Natural killer cell (primary cell): Measurements from ENCODE around the gene CCDC187. TPM values are rescaled to one million over a fixed set of nuclear protein-coding genes. Genes with fewer than 3 reads are reported as not detected.

Experiments used
- ATAC-seq, 3 donors: fragments of 150-1000 bp in 2 of 3; fragments of 200-7000 bp in 1 of 3; cut with Tn5 transposase; 1 replicate in 1 of 3; 2 replicates in 2 of 3; pipeline ENCODE4 v1.10.0; 2021; ENCODE audit warnings: mild to moderate bottlenecking in 2 of 3, moderate library complexity in 2 of 3
- DNase-seq, 2 donors: peaks; one replicate each; pipeline versions ENCODE4 v3.0.0 to v3.0.0-alpha.2; 2013 to 2021; ENCODE audit warnings: mixed read lengths in 1 of 2
- H3K27ac ChIP-seq: one replicate; pipeline ENCODE4 v1.5.1; 2013; ENCODE audit warnings: mild to moderate bottlenecking, low read length
- H3K27me3 ChIP-seq: one replicate; pipeline ENCODE4 v1.6.1; 2013; ENCODE audit warnings: low read length; ENCODE audit not compliant: control insufficient read depth, insufficient read depth
- H3K36me3 ChIP-seq: one replicate; pipeline ENCODE4 v1.6.1; 2013; ENCODE audit warnings: low read length; ENCODE audit not compliant: control insufficient read depth, insufficient read depth
- H3K4me1 ChIP-seq: one replicate; pipeline ENCODE4 v1.6.1; 2013; ENCODE audit warnings: low read length; ENCODE audit not compliant: control insufficient read depth, insufficient read depth
- H3K4me3 ChIP-seq: one replicate; pipeline ENCODE4 v1.5.1; 2013; ENCODE audit warnings: low read length
- H3K9me3 ChIP-seq: one replicate; pipeline ENCODE4 v1.6.1; 2013; ENCODE audit warnings: low read length; ENCODE audit not compliant: control insufficient read depth, insufficient read depth
- H3K27ac Mint-ChIP-seq, 2 donors: one replicate each; pipeline ENCODE4 v1.8.0; 2022; ENCODE audit warnings: mild to moderate bottlenecking in 2 of 2, mixed read lengths in 2 of 2, moderate library complexity in 1 of 2
- H3K27me3 Mint-ChIP-seq, 2 donors: one replicate each; pipeline ENCODE4 v1.8.0; 2022; ENCODE audit warnings: low read depth in 2 of 2, mixed read lengths in 2 of 2
- H3K36me3 Mint-ChIP-seq: one replicate; pipeline ENCODE4 v1.8.0; 2022; ENCODE audit warnings: mixed read lengths
- H3K4me1 Mint-ChIP-seq, 2 donors: one replicate each; pipeline ENCODE4 v1.8.0; 2022; ENCODE audit warnings: mixed read lengths in 2 of 2
- H3K4me3 Mint-ChIP-seq: one replicate; pipeline ENCODE4 v1.8.0; 2022; ENCODE audit warnings: mild to moderate bottlenecking, moderate library complexity, mixed read lengths
- H3K9me3 Mint-ChIP-seq, 2 donors: one replicate each; pipeline ENCODE4 v1.8.0; 2022; ENCODE audit warnings: mixed read lengths in 2 of 2
- CTCF ChIP-seq: fragments of 200-600 bp; IDR thresholded peaks from one replicate; pipeline ENCODE4 v1.8.0; 2022; ENCODE audit warnings: antibody characterized with exemption
- WGBS: methylation state at CpG from one replicate; pipeline ENCODE4 v1.1.7; 2013; ENCODE audit warnings: missing lambda C conversion rate; ENCODE audit not compliant: insufficient coverage; 5-methylcytosine and 5-hydroxymethylcytosine counted together
- intact Hi-C: fragments of 100-400 bp; cut with micrococcal nuclease; formaldehyde crosslinking; loops from one replicate; pipeline ENCODE4 v1.14.2; 2022
- total RNA-seq, 4 donors: library from RNA; stranded (reverse); fragments of 120-200 nt in 1 of 4; gene quantifications; one replicate each; pipeline versions ENCODE4 v1.2.3 to v1.2.4, GENCODE V29; 2013 to 2022

Gene CCDC187
- total RNA-seq, 3 donors from 2014 or later (not counting 1 experiment from before 2014, with no cell fraction given): 0.18 TPM; not detected in 2

DNA sequence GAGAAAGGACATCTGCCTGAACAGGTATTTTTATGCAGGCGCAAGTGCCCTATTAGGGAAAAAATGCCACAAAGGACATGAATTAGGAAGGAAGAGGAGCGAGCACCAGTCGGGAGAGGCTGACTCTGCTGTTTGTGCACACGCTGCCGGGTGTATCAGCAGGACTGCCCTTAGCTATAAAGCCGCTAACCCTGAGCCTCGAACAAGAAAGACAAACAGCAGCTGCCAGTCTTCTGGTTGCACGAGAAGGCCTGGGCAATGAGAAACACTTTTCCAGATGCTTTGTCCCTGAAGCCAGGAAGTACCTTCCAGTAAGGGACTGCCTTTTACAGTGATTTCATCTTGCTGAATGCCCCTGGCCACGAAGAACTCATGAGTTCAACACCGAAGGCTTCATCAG, 70.9 kb downstream of the CCDC187 start:
- TF ChIP-seq CTCF: no peak
- Histone ChIP-seq H3K36me3 (peaks cover 21% of the 10 kb centered on the region), H3K9me3 (no peaks in the 10 kb centered on the region), H3K4me1 (peaks cover 15% of the 10 kb centered on the region), H3K27me3 (no peaks in the 10 kb centered on the region), H3K27ac (no peak overlapping the region), H3K4me3 (no peak overlapping the region)
- no peak for ATAC-seq
- WGBS: 86% methylated on average over 10 of the region's 10 CpGs
- no peaks in the 10 kb centered on the region for H3K27me3 Mint-ChIP-seq
- no peak overlapping the region for H3K4me3 Mint-ChIP-seq
- peaks cover 21 to 31% of the 10 kb centered on the region in 2 donors for H3K4me1 Mint-ChIP-seq
- no peak overlapping the region for H3K27ac Mint-ChIP-seq
- no peak for DNase-seq
- H3K36me3 Mint-ChIP-seq: no peaks in the 10 kb centered on the region
- intact Hi-C loops: no loop called here
- H3K9me3 Mint-ChIP-seq: no peaks in the 10 kb centered on the region

DNA sequence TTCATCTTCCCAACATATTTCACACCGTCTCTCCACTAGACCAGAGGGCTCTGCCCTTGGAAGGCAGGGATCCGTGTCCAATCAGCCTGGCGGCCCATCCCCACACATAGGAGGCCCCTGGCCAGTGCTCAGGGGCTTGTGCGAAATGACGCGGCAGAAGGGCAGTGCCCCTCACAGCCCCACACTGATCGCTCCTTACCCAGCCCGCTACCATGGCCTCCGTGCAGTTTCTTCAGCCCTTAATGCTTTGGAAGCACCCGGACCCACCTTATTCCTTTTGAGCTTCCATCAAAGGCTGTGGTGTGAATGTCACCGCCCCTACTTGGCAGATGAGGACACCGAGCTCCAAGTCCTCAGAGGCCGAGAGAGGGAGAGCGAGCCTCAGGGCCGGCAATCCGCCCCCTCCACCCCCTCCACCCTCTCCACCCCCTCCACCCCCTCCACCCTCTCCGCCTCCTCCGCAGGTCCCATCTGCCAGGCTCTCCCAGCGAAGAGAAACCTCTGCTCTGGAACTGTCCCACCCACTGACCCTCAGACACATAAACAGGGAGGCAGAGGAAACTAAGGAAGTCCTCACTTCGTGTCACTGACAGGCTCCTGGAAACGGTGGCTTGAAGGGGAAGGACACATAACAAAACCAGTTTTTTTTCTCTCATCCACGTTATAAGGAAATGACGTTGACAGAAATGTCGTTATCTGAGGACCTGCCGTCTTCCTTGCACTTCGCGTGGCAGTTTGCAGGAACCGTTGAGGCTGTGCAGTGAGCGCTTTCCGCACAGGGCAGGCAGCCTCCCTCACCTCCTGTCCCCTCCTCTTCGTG, 72.2 kb downstream of the CCDC187 start:
- Mint-ChIP-seq H3K4me1 (peaks cover 21 to 31% of the 10 kb centered on the region in 2 donors), H3K36me3 (no peaks in the 10 kb centered on the region), H3K4me3 (no peak overlapping the region), H3K9me3 (no peaks in the 10 kb centered on the region), H3K27me3 (no peaks in the 10 kb centered on the region), H3K27ac (no peak overlapping the region)
- Histone ChIP-seq H3K4me3 (no peak overlapping the region), H3K36me3 (peaks cover 19% of the 10 kb centered on the region), H3K4me1 (peaks cover 15% of the 10 kb centered on the region), H3K9me3 (no peaks in the 10 kb centered on the region), H3K27ac (no peak overlapping the region), H3K27me3 (no peaks in the 10 kb centered on the region)
- ATAC-seq: peak in 1 of 3 donors; percentile 29
- intact Hi-C loops: no loop called here
- 62% methylated on average over 26 of the region's 31 CpGs for WGBS
- DNase-seq: peak in 1 of 2 donors; percentile 65
- no peak for TF ChIP-seq CTCF

DNA sequence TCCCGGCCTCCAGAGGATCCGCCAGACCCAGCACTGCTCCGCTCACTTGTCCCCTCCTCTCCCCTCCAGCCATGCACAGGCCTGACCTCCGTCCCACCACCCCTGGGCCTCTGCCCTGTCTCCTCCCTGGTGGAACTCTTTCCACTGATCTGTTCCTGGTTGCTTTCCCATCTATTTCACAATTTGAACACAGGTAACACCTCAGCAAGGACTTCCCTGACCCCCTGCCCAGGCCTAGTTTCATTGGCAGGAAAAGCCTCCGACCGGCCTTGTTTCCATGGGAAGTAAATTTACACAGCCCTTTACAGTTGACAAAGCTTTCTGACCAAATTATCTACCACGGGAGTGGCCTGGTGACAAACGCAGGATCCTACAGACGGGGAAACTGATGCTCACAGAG, 73.1 kb downstream of the CCDC187 start:
- Mint-ChIP-seq H3K9me3 (no peaks in the 10 kb centered on the region), H3K36me3 (no peaks in the 10 kb centered on the region), H3K4me1 (peaks cover 22 to 32% of the 10 kb centered on the region in 2 donors), H3K4me3 (no peak overlapping the region), H3K27me3 (no peaks in the 10 kb centered on the region), H3K27ac (no peak overlapping the region)
- Histone ChIP-seq H3K4me3 (no peak overlapping the region), H3K9me3 (no peaks in the 10 kb centered on the region), H3K36me3 (peaks cover 10% of the 10 kb centered on the region), H3K27ac (no peak overlapping the region), H3K4me1 (peaks cover 25% of the 10 kb centered on the region), H3K27me3 (no peaks in the 10 kb centered on the region)
- intact Hi-C loops: no loop called here
- 95% methylated on average over 9 of the region's 9 CpGs for WGBS
- TF ChIP-seq CTCF: no peak
- no peak for DNase-seq
- no peak for ATAC-seq
